Coronary artery (tissue), 2 donors: ENCODE data around the gene IL15RA.
A peak's percentile ranks its signal among the peaks of the same experiment; 100 is the strongest.
"Not testable (repeated sequence)": the region's sequence is repeated elsewhere in the genome, so short reads cannot be mapped to it uniquely, and the experiment has no call there.

Experiments
- DNase-seq: peaks from one replicate; pipeline ENCODE4 v3.0.0-alpha.2; 2017; ENCODE audit warnings: low spot score
- H3K27ac ChIP-seq, 2 donors: fragments of 200-600 bp; sonication (generic); one replicate each; pipeline ENCODE4 v1.5.1; 2016 to 2019
- H3K4me3 ChIP-seq: fragments of 200-600 bp; sonication (generic); 2 replicates; pipeline ENCODE4 v1.5.1; 2016; ENCODE audit warnings: mild to moderate bottlenecking, moderate library complexity
- CTCF ChIP-seq: fragments of 200-600 bp; sonication (generic); IDR thresholded peaks from one replicate; pipeline ENCODE4 v1.5.1; 2019; ENCODE audit warnings: antibody characterized with exemption

IL15RA gene

GRCh38 chr10:5963071-5963470 lies 14.3 kb downstream of the IL15RA start:
- Histone ChIP-seq H3K27ac (no peak overlapping the region), H3K4me3 (no peak overlapping the region)
- TF ChIP-seq CTCF: no peak
- DNase-seq: no peak

- DNase-seq, H3K27ac ChIP-seq, H3K4me3 ChIP-seq: not testable (repeated sequence)
Observed at GRCh38 chr10:5962358-5962940, 14.9 kb downstream of the IL15RA start.

- no peak overlapping the region for H3K27ac ChIP-seq
- DNase-seq: no peak
- TF ChIP-seq CTCF: no peak
Observed at GRCh38 chr10:5961405-5962100, 15.8 kb downstream of the IL15RA start.

GRCh38 chr10:5960973-5961275 lies 16.4 kb downstream of the IL15RA start:
- not testable (repeated sequence) for DNase-seq, H3K4me3 ChIP-seq, H3K27ac ChIP-seq

More at GRCh38 chr10:5961405-5962100, 15.8 kb downstream of the IL15RA start:
- H3K4me3 ChIP-seq: no peak overlapping the region

GRCh38 chr10:5960070-5960972 lies 17.0 kb downstream of the IL15RA start:
- no peak for TF ChIP-seq CTCF
- H3K27ac ChIP-seq: no peak overlapping the region
- DNase-seq: peak; percentile 62
- H3K4me3 ChIP-seq: no peak overlapping the region

- Histone ChIP-seq H3K27ac (no peak overlapping the region), H3K4me3 (no peak overlapping the region)
- DNase-seq: peak; percentile 58
- no peak for TF ChIP-seq CTCF
Observed at GRCh38 chr10:5959581-5960069, 17.7 kb downstream of the IL15RA start.

- DNase-seq: peak; percentile 31
- TF ChIP-seq CTCF: no peak
- Histone ChIP-seq H3K4me3 (no peak overlapping the region), H3K27ac (no peak overlapping the region)
Observed at GRCh38 chr10:5959142-5959541, 18.2 kb downstream of the IL15RA start.
